Gastroesophageal sphincter (tissue), 3 donors: ENCODE results near the gene EPHA1.

Experiments used
- POLR2A ChIP-seq, 2 donors: fragments of 450-650 bp; IDR thresholded peaks; one replicate each; pipeline ENCODE4 v1.6.1; 2017; ENCODE audit warnings: antibody characterized with exemption in 2 of 2, mild to moderate bottlenecking in 2 of 2, moderate library complexity in 1 of 2
- POLR2AphosphoS5 ChIP-seq: sonication (generic); formaldehyde crosslinking; IDR thresholded peaks from one replicate; pipeline ENCODE4 v1.6.1; 2017; ENCODE audit warnings: antibody characterized with exemption
- TF ChIP-seq, protein P1 (sequence below), 4 experiments: fragments of 200-600 bp in 2 of 4; fragments of 450-650 bp in 2 of 4; sonication (generic) in 1 of 4; IDR thresholded peaks; one replicate each; pipeline ENCODE4 v1.5.1; 2017 to 2019; ENCODE audit warnings: antibody characterized with exemption in 4 of 4, mild to moderate bottlenecking in 2 of 4, moderate library complexity in 2 of 4

DNA sequence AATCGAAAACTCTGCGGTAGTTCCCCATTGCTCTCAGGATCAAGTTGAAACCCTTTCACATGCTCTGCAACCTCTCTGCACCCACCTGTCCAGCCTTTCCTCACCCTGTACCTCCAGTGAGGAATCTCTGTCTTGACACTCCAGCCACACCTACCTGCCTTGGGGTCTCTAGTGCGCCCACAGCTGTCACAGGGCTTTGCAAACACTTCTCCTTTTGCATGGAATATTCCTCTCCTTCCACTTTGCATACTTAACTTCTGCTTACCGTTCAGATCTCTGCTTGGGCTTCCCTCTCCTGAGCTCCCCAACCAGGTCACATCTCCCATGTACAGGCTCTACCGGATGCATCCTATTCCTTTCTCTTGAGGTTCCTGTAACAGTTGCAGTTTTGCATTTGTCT is 34.1 kb downstream of the EPHA1 start:
- TF ChIP-seq, protein P1, sequence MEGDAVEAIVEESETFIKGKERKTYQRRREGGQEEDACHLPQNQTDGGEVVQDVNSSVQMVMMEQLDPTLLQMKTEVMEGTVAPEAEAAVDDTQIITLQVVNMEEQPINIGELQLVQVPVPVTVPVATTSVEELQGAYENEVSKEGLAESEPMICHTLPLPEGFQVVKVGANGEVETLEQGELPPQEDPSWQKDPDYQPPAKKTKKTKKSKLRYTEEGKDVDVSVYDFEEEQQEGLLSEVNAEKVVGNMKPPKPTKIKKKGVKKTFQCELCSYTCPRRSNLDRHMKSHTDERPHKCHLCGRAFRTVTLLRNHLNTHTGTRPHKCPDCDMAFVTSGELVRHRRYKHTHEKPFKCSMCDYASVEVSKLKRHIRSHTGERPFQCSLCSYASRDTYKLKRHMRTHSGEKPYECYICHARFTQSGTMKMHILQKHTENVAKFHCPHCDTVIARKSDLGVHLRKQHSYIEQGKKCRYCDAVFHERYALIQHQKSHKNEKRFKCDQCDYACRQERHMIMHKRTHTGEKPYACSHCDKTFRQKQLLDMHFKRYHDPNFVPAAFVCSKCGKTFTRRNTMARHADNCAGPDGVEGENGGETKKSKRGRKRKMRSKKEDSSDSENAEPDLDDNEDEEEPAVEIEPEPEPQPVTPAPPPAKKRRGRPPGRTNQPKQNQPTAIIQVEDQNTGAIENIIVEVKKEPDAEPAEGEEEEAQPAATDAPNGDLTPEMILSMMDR (IDR thresholded peaks at IDR 0.05): no peak
- TF ChIP-seq POLR2A (IDR thresholded peaks at IDR 0.05): no peak
- no peak for TF ChIP-seq POLR2AphosphoS5
